ENCODE data around the gene LRBA.

- no peak for TF ChIP-seq TP53 (CRISPR knock-in tag; IDR thresholded peaks at IDR 0.05)
- TF ChIP-seq, protein P1, sequence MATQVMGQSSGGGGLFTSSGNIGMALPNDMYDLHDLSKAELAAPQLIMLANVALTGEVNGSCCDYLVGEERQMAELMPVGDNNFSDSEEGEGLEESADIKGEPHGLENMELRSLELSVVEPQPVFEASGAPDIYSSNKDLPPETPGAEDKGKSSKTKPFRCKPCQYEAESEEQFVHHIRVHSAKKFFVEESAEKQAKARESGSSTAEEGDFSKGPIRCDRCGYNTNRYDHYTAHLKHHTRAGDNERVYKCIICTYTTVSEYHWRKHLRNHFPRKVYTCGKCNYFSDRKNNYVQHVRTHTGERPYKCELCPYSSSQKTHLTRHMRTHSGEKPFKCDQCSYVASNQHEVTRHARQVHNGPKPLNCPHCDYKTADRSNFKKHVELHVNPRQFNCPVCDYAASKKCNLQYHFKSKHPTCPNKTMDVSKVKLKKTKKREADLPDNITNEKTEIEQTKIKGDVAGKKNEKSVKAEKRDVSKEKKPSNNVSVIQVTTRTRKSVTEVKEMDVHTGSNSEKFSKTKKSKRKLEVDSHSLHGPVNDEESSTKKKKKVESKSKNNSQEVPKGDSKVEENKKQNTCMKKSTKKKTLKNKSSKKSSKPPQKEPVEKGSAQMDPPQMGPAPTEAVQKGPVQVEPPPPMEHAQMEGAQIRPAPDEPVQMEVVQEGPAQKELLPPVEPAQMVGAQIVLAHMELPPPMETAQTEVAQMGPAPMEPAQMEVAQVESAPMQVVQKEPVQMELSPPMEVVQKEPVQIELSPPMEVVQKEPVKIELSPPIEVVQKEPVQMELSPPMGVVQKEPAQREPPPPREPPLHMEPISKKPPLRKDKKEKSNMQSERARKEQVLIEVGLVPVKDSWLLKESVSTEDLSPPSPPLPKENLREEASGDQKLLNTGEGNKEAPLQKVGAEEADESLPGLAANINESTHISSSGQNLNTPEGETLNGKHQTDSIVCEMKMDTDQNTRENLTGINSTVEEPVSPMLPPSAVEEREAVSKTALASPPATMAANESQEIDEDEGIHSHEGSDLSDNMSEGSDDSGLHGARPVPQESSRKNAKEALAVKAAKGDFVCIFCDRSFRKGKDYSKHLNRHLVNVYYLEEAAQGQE (IDR thresholded peaks at IDR 0.05) = no peak
- no peak for TF ChIP-seq CHD2 (IDR thresholded peaks at IDR 0.05; ENCODE audit: low read length, partially characterized antibody)
- no peak for TF ChIP-seq ZNF302 (CRISPR knock-in tag; IDR thresholded peaks at IDR 0.05)
- TF ChIP-seq CTCF (IDR thresholded peaks at IDR 0.05) = no peak
- no peak for TF ChIP-seq GATA3 (IDR thresholded peaks at IDR 0.05; ENCODE audit: borderline replicate concordance)
- TF ChIP-seq EP300 (IDR thresholded peaks at IDR 0.05) = no peak
Observed at GRCh38 chr4:150375025-150375424, 640.1 kb downstream of the LRBA start.

Measured in A549 (cell line).